Activated T-helper 1 cell treated with Interleukin-2 at 50 U/mL for 16 hours (primary cell): ENCODE results near the gene EHMT1.

Source experiments
- DNase-seq: peaks from one replicate; pipeline ENCODE4 v3.0.0-alpha.2; 2020; ENCODE audit warnings: low read depth

EHMT1 gene

GRCh38 chr9:137829260-137829996 is 210.6 kb downstream of the EHMT1 start:
- DNase-seq = no peak

- no peak for DNase-seq
Observed at GRCh38 chr9:137832191-137832700, 213.4 kb downstream of the EHMT1 start.

- no peak for DNase-seq
Observed at GRCh38 chr9:137832830-137833590, 214.2 kb downstream of the EHMT1 start.

GRCh38 chr9:137833721-137834613 is 215.2 kb downstream of the EHMT1 start:
- DNase-seq = no peak

- no peak for DNase-seq
Observed at GRCh38 chr9:137834846-137835546, 216.2 kb downstream of the EHMT1 start.

GRCh38 chr9:137836151-137836830 is 217.5 kb downstream of the EHMT1 start:
- DNase-seq = no peak

GRCh38 chr9:137836831-137837241 is 218.0 kb downstream of the EHMT1 start:
- DNase-seq = no peak

GRCh38 chr9:137837345-137838278 is 218.8 kb downstream of the EHMT1 start:
- no peak for DNase-seq

- DNase-seq = no peak
Observed at GRCh38 chr9:137838576-137838975, 219.8 kb downstream of the EHMT1 start.

GRCh38 chr9:137843355-137843754 is 224.6 kb downstream of the EHMT1 start:
- DNase-seq = no peak

GRCh38 chr9:137851516-137852267 is 232.9 kb downstream of the EHMT1 start:
- DNase-seq = no peak

- no peak for DNase-seq
Observed at GRCh38 chr9:137853392-137853995, 234.7 kb downstream of the EHMT1 start.

- DNase-seq = no peak
Observed at GRCh38 chr9:137860361-137860760, 241.6 kb downstream of the EHMT1 start.

GRCh38 chr9:137865581-137866145 is 246.9 kb downstream of the EHMT1 start:
- no peak for DNase-seq

- no peak for DNase-seq
Observed at GRCh38 chr9:137866226-137867141, 247.7 kb downstream of the EHMT1 start.

GRCh38 chr9:137870432-137870831 is 251.6 kb downstream of the EHMT1 start:
- DNase-seq = no peak

GRCh38 chr9:137872296-137872695 is 253.5 kb downstream of the EHMT1 start:
- no peak for DNase-seq
